ENCODE measurements around the gene FHOD1. TPM values are rescaled to one million over a fixed set of nuclear protein-coding genes. Genes with fewer than 3 reads are reported as not detected.
A peak's percentile ranks its signal among the peaks of the same experiment; 100 is the strongest.

The FHOD1 gene
- total and polyA plus RNA-seq, 2 of the 13 experiments (the other 11 are each of a cell fraction or from before 2014, with no cell fraction given), result 20.0 to 20.8 TPM

- TF ChIP-seq TP53 (CRISPR knock-in tag; conservative IDR thresholded peaks at IDR 0.05) (0 out of 2 replicates have a peak, but pooled peaks have one; percentile 15), ZNF335 (CRISPR knock-in tag; IDR thresholded peaks at IDR 0.05) (peak; percentile 65; the same call in 1 of the 2 replicates), MTERF4 (CRISPR knock-in tag; IDR thresholded peaks at IDR 0.05) (peak; percentile 68; the same call in 1 of the 2 replicates), ZNF225 (CRISPR knock-in tag; IDR thresholded peaks at IDR 0.05) (no peak; the same call in 1 of the 2 replicates), ZNF543 (CRISPR knock-in tag; IDR thresholded peaks at IDR 0.05) (no peak; the same call in 1 of the 2 replicates), ZNF207 (IDR thresholded peaks at IDR 0.05; ENCODE audit: borderline replicate concordance) (no peak), ZNF557 (CRISPR knock-in tag; IDR thresholded peaks at IDR 0.05) (no peak), ZHX2 (IDR thresholded peaks at IDR 0.05; ENCODE audit: low read depth) (0 out of 2 replicates have a peak, but pooled peaks have one; percentile 28), ZHX2 (CRISPR knock-in tag; IDR thresholded peaks at IDR 0.05; ENCODE audit: borderline replicate concordance) (no peak), ZNF75D (CRISPR knock-in tag; IDR thresholded peaks at IDR 0.05; ENCODE audit: borderline replicate concordance) (no peak), MAFG (CRISPR knock-in tag; IDR thresholded peaks at IDR 0.05) (no peak), ZNF513 (CRISPR knock-in tag; conservative IDR thresholded peaks at IDR 0.05) (no peak), ZNF232 (CRISPR knock-in tag; IDR thresholded peaks at IDR 0.05; ENCODE audit: borderline replicate concordance) (peak; percentile 19; the same call in 1 of the 2 replicates), SP2 (CRISPR knock-in tag; IDR thresholded peaks at IDR 0.05) (peak; percentile 69), SALL2 (CRISPR knock-in tag; IDR thresholded peaks at IDR 0.05) (0 out of 2 replicates have a peak, but pooled peaks have one; percentile 25), ZNF597 (CRISPR knock-in tag; IDR thresholded peaks at IDR 0.05) (no peak), ZNF83 (CRISPR knock-in tag; IDR thresholded peaks at IDR 0.05; ENCODE audit: borderline replicate concordance) (0 out of 2 replicates have a peak, but pooled peaks have one; percentile 9)
- TF ChIP-seq, protein P1, sequence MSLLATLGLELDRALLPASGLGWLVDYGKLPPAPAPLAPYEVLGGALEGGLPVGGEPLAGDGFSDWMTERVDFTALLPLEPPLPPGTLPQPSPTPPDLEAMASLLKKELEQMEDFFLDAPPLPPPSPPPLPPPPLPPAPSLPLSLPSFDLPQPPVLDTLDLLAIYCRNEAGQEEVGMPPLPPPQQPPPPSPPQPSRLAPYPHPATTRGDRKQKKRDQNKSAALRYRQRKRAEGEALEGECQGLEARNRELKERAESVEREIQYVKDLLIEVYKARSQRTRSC (CRISPR knock-in tag; IDR thresholded peaks at IDR 0.05; ENCODE audit: low read depth), result no peak
Measured at GRCh38 chr16:67247192-67248072, at the start of gene FHOD1 (continued).
